Spleen (tissue), 7 donors: ENCODE measurements around the gene JAZF1.

ENCODE experiments used
- POLR2A ChIP-seq, 3 donors: fragments of 450-650 bp; IDR thresholded peaks; one replicate each; pipeline ENCODE4 v1.5.1; 2017; ENCODE audit warnings: antibody characterized with exemption in 3 of 3, mild to moderate bottlenecking in 1 of 3
- POLR2AphosphoS5 ChIP-seq, 3 donors: sonication (generic); formaldehyde crosslinking; IDR thresholded peaks; one replicate each; pipeline ENCODE4 v1.5.1; 2017; ENCODE audit warnings: antibody characterized with exemption in 3 of 3
- TF ChIP-seq, protein P1 (sequence below), 11 experiments: fragments of 200-600 bp in 7 of 11; fragments of 450-650 bp in 4 of 11; sonication (generic) in 4 of 11; IDR thresholded peaks in 8 of 11; conservative IDR thresholded peaks in 3 of 11; 1 replicate in 7 of 11; 2 replicates in 4 of 11; pipeline versions ENCODE4 v1.4.0 to v1.8.0; 2016 to 2021; ENCODE audit warnings: antibody characterized with exemption in 11 of 11, inconsistent platforms in 4 of 11, mild to moderate bottlenecking in 1 of 11
- donor health status: DM: no; HTN: no; CAD: no; lungs with moderate emphysema.
- donor health status: DM: no; HTN: no; CAD: no.
- donor health status: DM: no; HTN: no; CAD: no.

DNA sequence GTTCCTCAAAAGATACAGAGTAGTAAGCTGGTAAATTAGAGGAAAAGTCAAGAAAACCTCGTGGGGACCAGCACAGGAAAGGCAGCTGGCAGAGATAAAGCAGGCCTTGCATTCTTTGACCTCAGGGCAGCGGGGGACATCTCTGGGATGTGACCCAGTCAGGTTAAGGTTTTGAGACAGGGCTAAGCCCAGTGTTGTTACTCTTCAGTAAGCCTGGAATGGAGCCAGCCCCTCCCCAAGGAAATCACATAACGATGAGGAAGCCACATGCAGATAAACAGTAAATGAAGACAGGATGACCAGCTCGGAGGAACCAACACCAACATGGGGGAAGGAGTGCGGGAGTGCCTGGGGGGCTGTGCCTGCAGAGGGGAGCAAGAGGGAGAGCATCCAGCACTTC is 99.6 kb downstream of the JAZF1 start:
- TF ChIP-seq, protein P1, sequence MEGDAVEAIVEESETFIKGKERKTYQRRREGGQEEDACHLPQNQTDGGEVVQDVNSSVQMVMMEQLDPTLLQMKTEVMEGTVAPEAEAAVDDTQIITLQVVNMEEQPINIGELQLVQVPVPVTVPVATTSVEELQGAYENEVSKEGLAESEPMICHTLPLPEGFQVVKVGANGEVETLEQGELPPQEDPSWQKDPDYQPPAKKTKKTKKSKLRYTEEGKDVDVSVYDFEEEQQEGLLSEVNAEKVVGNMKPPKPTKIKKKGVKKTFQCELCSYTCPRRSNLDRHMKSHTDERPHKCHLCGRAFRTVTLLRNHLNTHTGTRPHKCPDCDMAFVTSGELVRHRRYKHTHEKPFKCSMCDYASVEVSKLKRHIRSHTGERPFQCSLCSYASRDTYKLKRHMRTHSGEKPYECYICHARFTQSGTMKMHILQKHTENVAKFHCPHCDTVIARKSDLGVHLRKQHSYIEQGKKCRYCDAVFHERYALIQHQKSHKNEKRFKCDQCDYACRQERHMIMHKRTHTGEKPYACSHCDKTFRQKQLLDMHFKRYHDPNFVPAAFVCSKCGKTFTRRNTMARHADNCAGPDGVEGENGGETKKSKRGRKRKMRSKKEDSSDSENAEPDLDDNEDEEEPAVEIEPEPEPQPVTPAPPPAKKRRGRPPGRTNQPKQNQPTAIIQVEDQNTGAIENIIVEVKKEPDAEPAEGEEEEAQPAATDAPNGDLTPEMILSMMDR (IDR thresholded peaks at IDR 0.05 in 8 of 11, conservative IDR thresholded peaks at IDR 0.05 in 3 of 11): no peak
- TF ChIP-seq POLR2A (IDR thresholded peaks at IDR 0.05): no peak
- TF ChIP-seq POLR2AphosphoS5 (IDR thresholded peaks at IDR 0.05): no peak
